Activated T-helper 17 cell treated with anti-CD3 and anti-CD28 coated beads, Interleukin-2, amount 50 U/mL, for 72 hours (primary cell): Measurements from ENCODE around the gene RBPJ. TPM values are rescaled to one million over a fixed set of nuclear protein-coding genes. Genes with fewer than 3 reads are reported as not detected.

Source experiments
- ATAC-seq: fragments of 150-1000 bp; cut with Tn5 transposase; replicated peaks from 2 replicates; pipeline ENCODE4 v1.10.0; 2021; ENCODE audit warnings: mild to moderate bottlenecking, moderate library complexity
- H3K27ac Mint-ChIP-seq: one replicate; pipeline ENCODE4 v1.8.0; 2022; ENCODE audit warnings: mixed read lengths
- H3K27me3 Mint-ChIP-seq: one replicate; pipeline ENCODE4 v1.8.0; 2022; ENCODE audit warnings: mixed read lengths
- H3K36me3 Mint-ChIP-seq: one replicate; pipeline ENCODE4 v1.8.0; 2022; ENCODE audit warnings: low read depth, mild to moderate bottlenecking, mixed read lengths
- H3K4me1 Mint-ChIP-seq: one replicate; pipeline ENCODE4 v1.8.0; 2022; ENCODE audit warnings: mixed read lengths
- H3K4me3 Mint-ChIP-seq: one replicate; pipeline ENCODE4 v1.8.0; 2022; ENCODE audit warnings: mild to moderate bottlenecking, mixed read lengths
- H3K9me3 Mint-ChIP-seq: one replicate; pipeline ENCODE4 v1.8.0; 2022; ENCODE audit warnings: mixed read lengths
- total RNA-seq, 2 donors: library from RNA; stranded (reverse); gene quantifications; one replicate each; pipeline ENCODE4 v1.2.3, GENCODE V29; 2022

Gene RBPJ
- total RNA-seq, 2 donors from 2014 or later, result 238 to 481 TPM

GRCh38 chr4:26420913-26421312, 100.1 kb downstream of the RBPJ start:
- no peak for ATAC-seq
- peaks cover 13% of the 10 kb centered on the region for H3K4me1 Mint-ChIP-seq
- H3K9me3 Mint-ChIP-seq, result no peaks in the 10 kb centered on the region
- no peak overlapping the region for H3K27ac Mint-ChIP-seq
- H3K27me3 Mint-ChIP-seq, result no peaks in the 10 kb centered on the region
- H3K36me3 Mint-ChIP-seq, result peaks cover 95% of the 10 kb centered on the region
- H3K4me3 Mint-ChIP-seq, result no peak overlapping the region

- H3K27me3 Mint-ChIP-seq, result no peaks in the 10 kb centered on the region
- H3K9me3 Mint-ChIP-seq, result no peaks in the 10 kb centered on the region
- H3K4me1 Mint-ChIP-seq, result peaks cover 27% of the 10 kb centered on the region
- H3K4me3 Mint-ChIP-seq, result no peak overlapping the region
- H3K27ac Mint-ChIP-seq, result no peak overlapping the region
- peaks cover 95% of the 10 kb centered on the region for H3K36me3 Mint-ChIP-seq
- no peak for ATAC-seq
Observed at GRCh38 chr4:26424153-26424552, 103.3 kb downstream of the RBPJ start.

GRCh38 chr4:26424838-26425237, 104.0 kb downstream of the RBPJ start:
- no peak for ATAC-seq
- H3K4me1 Mint-ChIP-seq, result peaks cover 27% of the 10 kb centered on the region
- no peak overlapping the region for H3K27ac Mint-ChIP-seq
- H3K36me3 Mint-ChIP-seq, result peaks cover 97% of the 10 kb centered on the region
- H3K27me3 Mint-ChIP-seq, result no peaks in the 10 kb centered on the region
- H3K4me3 Mint-ChIP-seq, result no peak overlapping the region
- H3K9me3 Mint-ChIP-seq, result no peaks in the 10 kb centered on the region

- Mint-ChIP-seq H3K9me3 (no peaks in the 10 kb centered on the region), H3K36me3 (peaks cover 100% of the 10 kb centered on the region), H3K27me3 (no peaks in the 10 kb centered on the region), H3K4me3 (no peak overlapping the region), H3K4me1 (peaks cover 27% of the 10 kb centered on the region), H3K27ac (no peak overlapping the region)
- ATAC-seq, result no peak
Observed at GRCh38 chr4:26425953-26426352, 105.1 kb downstream of the RBPJ start.

- H3K27me3 Mint-ChIP-seq, result no peaks in the 10 kb centered on the region
- no peak for ATAC-seq
- peak overlapping the region; percentile 51 for H3K27ac Mint-ChIP-seq
- no peak overlapping the region for H3K4me3 Mint-ChIP-seq
- no peaks in the 10 kb centered on the region for H3K9me3 Mint-ChIP-seq
- H3K4me1 Mint-ChIP-seq, result peaks cover 22% of the 10 kb centered on the region
- peaks cover 100% of the 10 kb centered on the region for H3K36me3 Mint-ChIP-seq
Observed at GRCh38 chr4:26426892-26427291, 106.1 kb downstream of the RBPJ start.

- no peak overlapping the region for H3K27ac Mint-ChIP-seq
- peaks cover 100% of the 10 kb centered on the region for H3K36me3 Mint-ChIP-seq
Observed at GRCh38 chr4:26429910-26430309, 109.1 kb downstream of the RBPJ start.

GRCh38 chr4:26431461-26432180, 110.8 kb downstream of the RBPJ start:
- peaks cover 100% of the 10 kb centered on the region for H3K36me3 Mint-ChIP-seq
- no peak overlapping the region for H3K4me3 Mint-ChIP-seq
- no peak overlapping the region for H3K27ac Mint-ChIP-seq
- no peaks in the 10 kb centered on the region for H3K27me3 Mint-ChIP-seq
- ATAC-seq, result no peak
- no peaks in the 10 kb centered on the region for H3K9me3 Mint-ChIP-seq
- H3K4me1 Mint-ChIP-seq, result peaks cover 13% of the 10 kb centered on the region

More at GRCh38 chr4:26429910-26430309, 109.1 kb downstream of the RBPJ start:
- Mint-ChIP-seq H3K9me3 (no peaks in the 10 kb centered on the region), H3K4me1 (peaks cover 18% of the 10 kb centered on the region), H3K4me3 (no peak overlapping the region), H3K27me3 (no peaks in the 10 kb centered on the region)
- ATAC-seq, result no peak

- H3K27me3 Mint-ChIP-seq, result no peaks in the 10 kb centered on the region
- peaks cover 5% of the 10 kb centered on the region for H3K4me1 Mint-ChIP-seq
- ATAC-seq, result no peak
- H3K4me3 Mint-ChIP-seq, result no peak overlapping the region
- H3K36me3 Mint-ChIP-seq, result peaks cover 100% of the 10 kb centered on the region
- no peak overlapping the region for H3K27ac Mint-ChIP-seq
- no peaks in the 10 kb centered on the region for H3K9me3 Mint-ChIP-seq
Observed at GRCh38 chr4:26432419-26432818, 111.6 kb downstream of the RBPJ start.

GRCh38 chr4:26433556-26433955, 112.7 kb downstream of the RBPJ start:
- Mint-ChIP-seq H3K27me3 (no peaks in the 10 kb centered on the region), H3K4me1 (no peaks in the 10 kb centered on the region), H3K4me3 (no peak overlapping the region), H3K36me3 (peaks cover 100% of the 10 kb centered on the region), H3K9me3 (no peaks in the 10 kb centered on the region), H3K27ac (no peak overlapping the region)
- ATAC-seq, result no peak

GRCh38 chr4:26434030-26434639, 113.3 kb downstream of the RBPJ start:
- no peaks in the 10 kb centered on the region for H3K4me1 Mint-ChIP-seq
- no peak for ATAC-seq
- H3K4me3 Mint-ChIP-seq, result no peak overlapping the region
- no peaks in the 10 kb centered on the region for H3K9me3 Mint-ChIP-seq
- no peak overlapping the region for H3K27ac Mint-ChIP-seq
- no peaks in the 10 kb centered on the region for H3K27me3 Mint-ChIP-seq
- H3K36me3 Mint-ChIP-seq, result peaks cover 100% of the 10 kb centered on the region

GRCh38 chr4:26441102-26441501, 120.3 kb downstream of the RBPJ start:
- Mint-ChIP-seq H3K36me3 (peaks cover 38% of the 10 kb centered on the region), H3K9me3 (no peaks in the 10 kb centered on the region)

GRCh38 chr4:26441771-26442170, 121.0 kb downstream of the RBPJ start:
- Mint-ChIP-seq H3K4me1 (no peaks in the 10 kb centered on the region), H3K36me3 (peaks cover 31% of the 10 kb centered on the region), H3K27me3 (no peaks in the 10 kb centered on the region), H3K4me3 (no peak overlapping the region), H3K27ac (peak overlapping the region; percentile 75), H3K9me3 (no peaks in the 10 kb centered on the region)
- ATAC-seq, result no peak

More at GRCh38 chr4:26441102-26441501, 120.3 kb downstream of the RBPJ start:
- no peak for ATAC-seq
- no peaks in the 10 kb centered on the region for H3K27me3 Mint-ChIP-seq
- no peak overlapping the region for H3K4me3 Mint-ChIP-seq
- no peaks in the 10 kb centered on the region for H3K4me1 Mint-ChIP-seq
- peak overlapping the region; percentile 75 for H3K27ac Mint-ChIP-seq

GRCh38 chr4:26447378-26447777, 126.6 kb downstream of the RBPJ start:
- no peaks in the 10 kb centered on the region for H3K9me3 Mint-ChIP-seq
- H3K4me3 Mint-ChIP-seq, result no peak overlapping the region
- H3K36me3 Mint-ChIP-seq, result no peaks in the 10 kb centered on the region
- no peaks in the 10 kb centered on the region for H3K4me1 Mint-ChIP-seq
- H3K27ac Mint-ChIP-seq, result no peak overlapping the region
- ATAC-seq, result no peak
- no peaks in the 10 kb centered on the region for H3K27me3 Mint-ChIP-seq

GRCh38 chr4:26450418-26450817, 129.6 kb downstream of the RBPJ start:
- no peaks in the 10 kb centered on the region for H3K27me3 Mint-ChIP-seq
- no peak overlapping the region for H3K4me3 Mint-ChIP-seq
- H3K4me1 Mint-ChIP-seq, result no peaks in the 10 kb centered on the region
- no peaks in the 10 kb centered on the region for H3K9me3 Mint-ChIP-seq
- no peak overlapping the region for H3K27ac Mint-ChIP-seq
- ATAC-seq, result no peak
- no peaks in the 10 kb centered on the region for H3K36me3 Mint-ChIP-seq

- no peaks in the 10 kb centered on the region for H3K27me3 Mint-ChIP-seq
- H3K36me3 Mint-ChIP-seq, result no peaks in the 10 kb centered on the region
- H3K4me1 Mint-ChIP-seq, result no peaks in the 10 kb centered on the region
- ATAC-seq, result no peak
- H3K4me3 Mint-ChIP-seq, result no peak overlapping the region
- no peaks in the 10 kb centered on the region for H3K9me3 Mint-ChIP-seq
- H3K27ac Mint-ChIP-seq, result no peak overlapping the region
Observed at GRCh38 chr4:26451597-26451996, 130.8 kb downstream of the RBPJ start.
